Measurements from ENCODE around the gene USP49.

DNA sequence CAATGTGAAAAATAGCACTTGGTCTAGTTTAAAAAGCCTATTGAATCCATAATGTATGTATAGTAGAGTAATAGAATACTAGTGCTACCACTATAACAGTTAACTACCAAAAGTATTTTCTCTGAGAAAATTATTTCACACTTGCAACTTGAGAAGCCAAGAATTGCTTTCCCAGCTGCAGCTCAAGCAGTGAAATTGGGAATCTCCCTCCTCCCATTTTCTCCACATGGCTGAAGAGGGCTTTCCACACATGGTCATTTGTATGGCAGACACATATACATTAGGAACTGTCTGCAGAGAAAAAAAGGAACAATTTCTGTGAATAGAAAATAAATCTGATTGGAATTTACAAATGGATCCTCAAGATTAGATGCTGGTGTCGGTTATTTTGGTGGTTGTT lies 73.2 kb downstream of the USP49 start:
- TF ChIP-seq, protein P1, sequence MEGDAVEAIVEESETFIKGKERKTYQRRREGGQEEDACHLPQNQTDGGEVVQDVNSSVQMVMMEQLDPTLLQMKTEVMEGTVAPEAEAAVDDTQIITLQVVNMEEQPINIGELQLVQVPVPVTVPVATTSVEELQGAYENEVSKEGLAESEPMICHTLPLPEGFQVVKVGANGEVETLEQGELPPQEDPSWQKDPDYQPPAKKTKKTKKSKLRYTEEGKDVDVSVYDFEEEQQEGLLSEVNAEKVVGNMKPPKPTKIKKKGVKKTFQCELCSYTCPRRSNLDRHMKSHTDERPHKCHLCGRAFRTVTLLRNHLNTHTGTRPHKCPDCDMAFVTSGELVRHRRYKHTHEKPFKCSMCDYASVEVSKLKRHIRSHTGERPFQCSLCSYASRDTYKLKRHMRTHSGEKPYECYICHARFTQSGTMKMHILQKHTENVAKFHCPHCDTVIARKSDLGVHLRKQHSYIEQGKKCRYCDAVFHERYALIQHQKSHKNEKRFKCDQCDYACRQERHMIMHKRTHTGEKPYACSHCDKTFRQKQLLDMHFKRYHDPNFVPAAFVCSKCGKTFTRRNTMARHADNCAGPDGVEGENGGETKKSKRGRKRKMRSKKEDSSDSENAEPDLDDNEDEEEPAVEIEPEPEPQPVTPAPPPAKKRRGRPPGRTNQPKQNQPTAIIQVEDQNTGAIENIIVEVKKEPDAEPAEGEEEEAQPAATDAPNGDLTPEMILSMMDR (conservative IDR thresholded peaks at IDR 0.05; ENCODE audit: low read depth, low read length): no peak
- no peak for TF ChIP-seq EZH2 (IDR thresholded peaks at IDR 0.05; ENCODE audit: low read length, unreplicated experiment)

All from PC-3 (cell line).